H1 (cell line): ENCODE data around the gene PSMB11. TPM values are rescaled to one million over a fixed set of nuclear protein-coding genes. Genes with fewer than 3 reads are reported as not detected.

ENCODE experiments used
- CTCF ChIA-PET: fragments of 300-600 bp; sonication (Branson Sonifier 250); formaldehyde crosslinking; loops from one replicate; lab custom pipeline; 2021; ENCODE audit not compliant: partially characterized antibody; lab: Charles Lee
- POLR2A ChIA-PET: fragments of 300-600 bp; sonication (Branson Sonifier 250); formaldehyde crosslinking; loops from one replicate; lab custom pipeline; 2021; ENCODE audit warnings: inconsistent platforms; ENCODE audit not compliant: partially characterized antibody; lab: Charles Lee
- DNase-seq, 2 experiments: peaks; one replicate each; pipeline versions ENCODE4 v3.0.0 to v3.0.0-alpha.2; 2010 to 2022; ENCODE audit warnings: low spot score in 2 of 2, low read depth in 1 of 2, mixed read lengths in 1 of 2
- FAIRE-seq: peaks from 2 replicates; lab custom pipeline; 2011; peaks lifted over from hg19 to GRCh38; lab: Jason Lieb, UNC
- H2AFZ ChIP-seq: 2 replicates; pipeline ENCODE4 v1.8.1; 2012; ENCODE audit warnings: low read length, inconsistent platforms
- H2AK5ac ChIP-seq: 2 replicates; pipeline ENCODE4 v1.6.1; 2013; ENCODE audit warnings: low read depth, low read length
- H2BK120ac ChIP-seq: replicated peaks from 2 replicates; pipeline ENCODE3; 2013; ENCODE audit warnings: low read depth, low read length, inconsistent platforms
- H2BK12ac ChIP-seq: 2 replicates; pipeline ENCODE4 v1.6.1; 2013; ENCODE audit warnings: low read depth, low read length
- H2BK15ac ChIP-seq: 2 replicates; pipeline ENCODE4 v1.6.1; 2013; ENCODE audit warnings: low read length
- H2BK20ac ChIP-seq: 2 replicates; pipeline ENCODE4 v1.6.1; 2013; ENCODE audit warnings: low read length
- H2BK5ac ChIP-seq: 2 replicates; pipeline ENCODE4 v1.6.1; 2013; ENCODE audit warnings: low read depth, low read length
- H3K14ac ChIP-seq: 2 replicates; pipeline ENCODE4 v1.6.1; 2013; ENCODE audit warnings: inconsistent platforms; ENCODE audit not compliant: insufficient read length
- H3K18ac ChIP-seq: 2 replicates; pipeline ENCODE4 v1.6.1; 2013; ENCODE audit warnings: low read length; ENCODE audit errors: extremely low read depth
- H3K23ac ChIP-seq: 2 replicates; pipeline ENCODE4 v1.6.1; 2013; ENCODE audit warnings: inconsistent platforms; ENCODE audit not compliant: insufficient read length
- H3K23me2 ChIP-seq: 2 replicates; pipeline ENCODE4 v1.6.1; 2013; ENCODE audit warnings: low read depth, low read length
- H3K27ac ChIP-seq: 2 replicates; pipeline ENCODE4 v1.6.1; 2011; ENCODE audit warnings: low read depth, low read length, inconsistent platforms
- H3K27me3 ChIP-seq, 4 experiments: replicated peaks in 1 of 4; 1 replicate in 1 of 4; 2 replicates in 3 of 4; pipeline versions ENCODE4 v1.6.1 to v1.8.1; 2011 to 2013; ENCODE audit warnings: low read length in 3 of 4, mild to moderate bottlenecking in 3 of 4, inconsistent platforms in 2 of 4, mixed read lengths in 2 of 4, moderate library complexity in 1 of 4; ENCODE audit not compliant: control insufficient read depth in 3 of 4, insufficient read depth in 3 of 4; ENCODE audit errors: extremely low read depth in 1 of 4
- H3K36me3 ChIP-seq, 4 experiments: 2 replicates each; pipeline versions ENCODE4 v1.6.1 to v1.8.1; 2011 to 2013; ENCODE audit warnings: mild to moderate bottlenecking in 4 of 4, low read length in 3 of 4, moderate library complexity in 2 of 4, control low read depth in 1 of 4, inconsistent platforms in 1 of 4; ENCODE audit not compliant: insufficient read depth in 4 of 4, control insufficient read depth in 2 of 4
- H3K4ac ChIP-seq: replicated peaks from 2 replicates; pipeline ENCODE3; 2013; ENCODE audit warnings: low read length, low read depth, mixed read lengths, inconsistent platforms; ENCODE audit not compliant: insufficient read length
- H3K4me1 ChIP-seq, 4 experiments: replicated peaks in 1 of 4; 1 replicate in 1 of 4; 2 replicates in 3 of 4; pipeline versions ENCODE4 v1.6.1 to v1.8.1; 2011 to 2013; ENCODE audit warnings: low read length in 3 of 4, inconsistent platforms in 2 of 4, mixed read lengths in 1 of 4; ENCODE audit not compliant: insufficient read depth in 4 of 4, control insufficient read depth in 3 of 4
- H3K4me2 ChIP-seq, 2 experiments: 2 replicates each; pipeline versions ENCODE4 v1.6.1 to v1.8.1; 2011 to 2013; ENCODE audit warnings: low read depth in 2 of 2, low read length in 2 of 2, control low read depth in 1 of 2, inconsistent platforms in 1 of 2, mild to moderate bottlenecking in 1 of 2; ENCODE audit not compliant: insufficient read depth in 1 of 2
- H3K4me3 ChIP-seq, 4 experiments: fragments of 200-600, 300-600 bp in 1 of 4; sonication (generic), shearing (Covaris generic), sonication (Bioruptor Twin) in 1 of 4; 2 replicates each; pipeline versions ENCODE4 v1.5.1 to v1.8.1; 2011 to 2016; ENCODE audit warnings: low read length in 4 of 4, low read depth in 3 of 4, control low read depth in 2 of 4, inconsistent platforms in 2 of 4, mild to moderate bottlenecking in 2 of 4, mixed read lengths in 1 of 4, moderate library complexity in 1 of 4; ENCODE audit not compliant: insufficient read depth in 2 of 4; ENCODE audit errors: extremely low read depth in 1 of 4
- H3K56ac ChIP-seq: replicated peaks from 2 replicates; pipeline ENCODE3; 2013; ENCODE audit warnings: low read depth, mild to moderate bottlenecking, mixed read lengths, low read length, inconsistent platforms; ENCODE audit not compliant: insufficient read length
- H3K79me1 ChIP-seq: 2 replicates; pipeline ENCODE4 v1.6.1; 2013; ENCODE audit warnings: low read depth, low read length, control low read depth
- H3K79me2 ChIP-seq, 2 experiments: 2 replicates each; pipeline versions ENCODE4 v1.6.1 to v1.8.1; 2012 to 2013; ENCODE audit warnings: low read length in 2 of 2, mild to moderate bottlenecking in 2 of 2, inconsistent platforms in 1 of 2; ENCODE audit not compliant: insufficient read depth in 2 of 2, control insufficient read depth in 1 of 2
- H3K9ac ChIP-seq, 4 experiments: replicated peaks in 1 of 4; 1 replicate in 1 of 4; 2 replicates in 3 of 4; pipeline versions ENCODE4 v1.6.1 to v1.8.1; 2011 to 2013; ENCODE audit warnings: low read depth in 3 of 4, low read length in 3 of 4, control low read depth in 2 of 4, mild to moderate bottlenecking in 2 of 4, moderate library complexity in 2 of 4, inconsistent platforms in 1 of 4; ENCODE audit errors: extremely low read depth in 1 of 4
- H3K9me3 ChIP-seq, 2 experiments: 2 replicates each; pipeline versions ENCODE4 v1.6.1 to v1.8.1; 2012 to 2013; ENCODE audit warnings: mild to moderate bottlenecking in 2 of 2, moderate library complexity in 2 of 2, control low read depth in 1 of 2, inconsistent platforms in 1 of 2, low read depth in 1 of 2, low read length in 1 of 2, mixed read lengths in 1 of 2; ENCODE audit not compliant: insufficient read depth in 2 of 2
- H4K20me1 ChIP-seq, 2 experiments: replicated peaks in 1 of 2; 2 replicates each; pipeline versions ENCODE3 to v1.8.1; 2011 to 2013; ENCODE audit warnings: inconsistent platforms in 2 of 2, low read length in 2 of 2, mild to moderate bottlenecking in 1 of 2; ENCODE audit not compliant: insufficient read depth in 2 of 2, control insufficient read depth in 1 of 2
- H4K5ac ChIP-seq: 2 replicates; pipeline ENCODE4 v1.6.1; 2013; ENCODE audit warnings: low read length, low read depth, mixed read lengths, inconsistent platforms; ENCODE audit not compliant: insufficient read length
- H4K8ac ChIP-seq: 2 replicates; pipeline ENCODE4 v1.8.0; 2013; ENCODE audit warnings: mild to moderate bottlenecking, moderate library complexity, low read length, inconsistent platforms; ENCODE audit not compliant: insufficient read depth; ENCODE audit errors: extremely low read depth
- H4K91ac ChIP-seq: replicated peaks from 2 replicates; pipeline ENCODE3; 2013; ENCODE audit warnings: low read length, mixed read lengths, inconsistent platforms; ENCODE audit not compliant: insufficient read length
- BRCA1 ChIP-seq: IDR thresholded peaks from 2 replicates; pipeline ENCODE4 v1.6.1; 2012; ENCODE audit warnings: low read depth, low read length, improper control_type of control experiment
- JUN ChIP-seq: IDR thresholded peaks from 2 replicates; pipeline ENCODE4 v1.6.1; 2011; ENCODE audit warnings: low read depth, mild to moderate bottlenecking, improper control_type of control experiment, low read length
- JUND ChIP-seq: IDR thresholded peaks from 2 replicates; pipeline ENCODE4 v1.6.1; 2011; ENCODE audit warnings: mild to moderate bottlenecking, improper control_type of control experiment, low read length
- MAFK ChIP-seq: IDR thresholded peaks from 2 replicates; pipeline ENCODE4 v1.6.1; 2012; ENCODE audit warnings: low read depth, mild to moderate bottlenecking, improper control_type of control experiment, low read length
- RAD21 ChIP-seq, 2 experiments: IDR thresholded peaks in 1 of 2; conservative IDR thresholded peaks in 1 of 2; 2 replicates each; pipeline ENCODE4 v1.6.1; 2011; ENCODE audit warnings: low read depth in 2 of 2, low read length in 2 of 2, improper control_type of control experiment in 1 of 2, inconsistent platforms in 1 of 2, mild to moderate bottlenecking in 1 of 2, moderate library complexity in 1 of 2
- SAP30 ChIP-seq: fragments of 300-600 bp; sonication (generic); IDR thresholded peaks from 2 replicates; pipeline ENCODE4 v1.7.1; 2012; ENCODE audit warnings: low read length, moderate library complexity, mild to moderate bottlenecking, inconsistent platforms; ENCODE audit not compliant: insufficient read depth, insufficient replicate concordance
- SIRT6 ChIP-seq: IDR thresholded peaks from one replicate; pipeline ENCODE4 v1.7.1; 2012; ENCODE audit warnings: low read length, inconsistent platforms
- SIX5 ChIP-seq: IDR thresholded peaks from 2 replicates; pipeline ENCODE4 v1.6.1; 2011; ENCODE audit warnings: mild to moderate bottlenecking, low read depth, low read length
- SP4 ChIP-seq: IDR thresholded peaks from 2 replicates; pipeline ENCODE4 v1.6.1; 2012; ENCODE audit warnings: low read length, inconsistent platforms
- SRF ChIP-seq: IDR thresholded peaks from 2 replicates; pipeline ENCODE4 v1.6.1; 2011; ENCODE audit warnings: mild to moderate bottlenecking, low read depth, low read length, moderate library complexity
- WGBS, 2 experiments: shearing (Covaris generic) in 1 of 2; methylation state at CpG; one replicate each; pipeline versions ENCODE4 v1.1.6 to v1.1.7; 2013 to 2015; ENCODE audit warnings: low lambda C conversion rate in 2 of 2, mixed read lengths in 2 of 2, inconsistent platforms in 1 of 2, low coverage in 1 of 2, missing lambda C conversion rate in 1 of 2; ENCODE audit not compliant: insufficient replicate concordance in 2 of 2, insufficient coverage in 1 of 2, insufficient read length in 1 of 2; ENCODE audit errors: extremely low coverage in 1 of 2, missing lambda C conversion rate in 1 of 2; 5-methylcytosine and 5-hydroxymethylcytosine counted together
- polyA plus RNA-seq, 7 experiments: library from polyadenylated mRNA; depleted of rRNA in 3 of 7; stranded (reverse) in 5 of 7; unstranded in 2 of 7; fragments of >200 nt in 5 of 7; fragments of 200-250 nt in 2 of 7; gene quantifications; 1 replicate in 5 of 7; 2 replicates in 1 of 7; 4 replicates in 1 of 7; pipeline versions ENCODE4 v1.2.1 to v1.2.3, GENCODE V29; 2011 to 2013; ENCODE audit warnings: missing spikeins in 2 of 7, mixed read lengths in 2 of 7
- total RNA-seq: library from RNA; stranded (reverse); fragmentation: NEBNext Ultra II Directional; extraction: Animal tissue kit (Norgen Biotek cat#: 25700); gene quantifications from 2 replicates; pipeline ENCODE4 v1.2.1, GENCODE V29; 2021
- TF ChIP-seq, protein P1 (sequence below): IDR thresholded peaks from 2 replicates; pipeline ENCODE4 v1.6.1; 2012; ENCODE audit warnings: inconsistent platforms

Gene PSMB11
- total and polyA plus RNA-seq, 2 of the 8 experiments (the other 6 are each of a cell fraction or from before 2014, with no cell fraction given), result not detected

- no peak overlapping the region for H2BK12ac ChIP-seq
- H4K8ac ChIP-seq, result no peak overlapping the region
- H3K18ac ChIP-seq, result no peak overlapping the region
- no peak overlapping the region for H4K91ac ChIP-seq
- 0 out of 7 replicates have a peak, but pooled peaks cover 0 to 5% (median 0%) of the 10 kb centered on the region in 4 experiments for H3K4me1 ChIP-seq
- H3K4ac ChIP-seq, result no peak overlapping the region
- no peak overlapping the region for H3K27ac ChIP-seq
- H2BK5ac ChIP-seq, result no peak overlapping the region
- H3K4me2 ChIP-seq, result no peak overlapping the region
- ChIA-PET POLR2A (interaction anchor here (0.8 to 2.8 kb wide), 10 partner anchors 13 to 112 kb away, joined by 3 to 7 read pairs (median 3); partner anchors contain the start of genes AJUBA and PRMT5), CTCF (interaction anchor here (0.7 to 29.2 kb wide), 18 partner anchors 9 to 113 kb away, joined by 3 to 785 read pairs (median 6); partner anchors contain the start of genes AJUBA, HAUS4 and PRMT5)
- H2BK20ac ChIP-seq, result no peak overlapping the region
- H4K20me1 ChIP-seq, result no peaks in the 10 kb centered on the region
- H3K9ac ChIP-seq, result no peak overlapping the region
- no peak overlapping the region for H2AK5ac ChIP-seq
- 91% methylated on average over 5 of the region's 8 CpGs; no CpG with 5 or more reads in 1 of the 2 experiments for WGBS, 2 experiments
- no peaks in the 10 kb centered on the region; the same call in 1 of the 2 replicates for H3K79me1 ChIP-seq
- H3K36me3 ChIP-seq, result no peaks in the 10 kb centered on the region
- H3K14ac ChIP-seq, result no peak overlapping the region
- no peak for DNase-seq
- H2BK15ac ChIP-seq, result no peak overlapping the region
- H3K56ac ChIP-seq, result no peak overlapping the region
- no peak overlapping the region for H2BK120ac ChIP-seq
- no peaks in the 10 kb centered on the region for H3K79me2 ChIP-seq
- no peaks in the 10 kb centered on the region for H3K9me3 ChIP-seq
- H4K5ac ChIP-seq, result no peak overlapping the region
- no peak for FAIRE-seq
- no peak overlapping the region for H3K4me3 ChIP-seq
- no peaks in the 10 kb centered on the region for H3K23me2 ChIP-seq
- no peak overlapping the region for H2AFZ ChIP-seq
- TF ChIP-seq SIRT6 (no peak), JUND (no peak), SRF (no peak), RAD21 (IDR thresholded peaks at IDR 0.05 in 1 of 2, conservative IDR thresholded peaks at IDR 0.05 in 1 of 2; ENCODE audit: low read depth in 2 of 2, low read length in 2 of 2) (no peak), JUN (no peak), MAFK (no peak), SAP30 (no peak), SIX5 (no peak), BRCA1 (no peak), SP4 (no peak)
- TF ChIP-seq, protein P1, sequence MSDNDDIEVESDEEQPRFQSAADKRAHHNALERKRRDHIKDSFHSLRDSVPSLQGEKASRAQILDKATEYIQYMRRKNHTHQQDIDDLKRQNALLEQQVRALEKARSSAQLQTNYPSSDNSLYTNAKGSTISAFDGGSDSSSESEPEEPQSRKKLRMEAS, result no peak
- H3K27me3 ChIP-seq, result no peaks in the 10 kb centered on the region
- no peak overlapping the region for H3K23ac ChIP-seq
Observed at GRCh38 chr14:23041729-23042128, 283 bp upstream of the PSMB11 start.
